ENCODE measurements around the gene ELP2. TPM values are rescaled to one million over a fixed set of nuclear protein-coding genes. Genes with fewer than 3 reads are reported as not detected.

The ELP2 gene
- total RNA-seq, 4 donors from 2014 or later, result 68.3 to 78.4 (median 74.3) TPM

- no peak for TF ChIP-seq CTCF (IDR thresholded peaks at IDR 0.05; ENCODE audit: low read depth)
Measured at GRCh38 chr18:36149514-36150289, 20.0 kb downstream of the ELP2 start.

- TF ChIP-seq CTCF (IDR thresholded peaks at IDR 0.05; ENCODE audit: low read depth), result no peak
Measured at GRCh38 chr18:36152781-36153180, 23.1 kb downstream of the ELP2 start.

GRCh38 chr18:36153203-36153602, 23.5 kb downstream of the ELP2 start:
- TF ChIP-seq CTCF (IDR thresholded peaks at IDR 0.05; ENCODE audit: low read depth), result no peak

GRCh38 chr18:36153771-36154170, 24.1 kb downstream of the ELP2 start:
- no peak for TF ChIP-seq CTCF (IDR thresholded peaks at IDR 0.05; ENCODE audit: low read depth)

- TF ChIP-seq CTCF (IDR thresholded peaks at IDR 0.05; ENCODE audit: low read depth), result no peak
Measured at GRCh38 chr18:36155851-36156757, 26.4 kb downstream of the ELP2 start.

- TF ChIP-seq CTCF (IDR thresholded peaks at IDR 0.05; ENCODE audit: low read depth), result no peak
Measured at GRCh38 chr18:36157441-36157840, 27.7 kb downstream of the ELP2 start.

- no peak for TF ChIP-seq CTCF (IDR thresholded peaks at IDR 0.05; ENCODE audit: low read depth)
Measured at GRCh38 chr18:36158266-36158867, 28.7 kb downstream of the ELP2 start.
